Tongue (tissue), 2 donors: ENCODE measurements around the gene PTK7. TPM values are rescaled to one million over a fixed set of nuclear protein-coding genes. Genes with fewer than 3 reads are reported as not detected.
A peak's percentile ranks its signal among the peaks of the same experiment; 100 is the strongest.

Source experiments
- DNase-seq: peaks from one replicate; pipeline ENCODE4 v3.0.0-alpha.2; 2015
- total RNA-seq: library from RNA; depleted of rRNA; stranded (reverse); fragments of >200 nt; gene quantifications from one replicate; pipeline ENCODE4 v1.2.3, GENCODE V29; 2014

Gene PTK7
- total RNA-seq, 1 donor from 2014 or later = 67.8 TPM

- DNase-seq = peak; percentile 13
Measured at GRCh38 chr6:43180985-43181384, 104.9 kb downstream of the PTK7 start.

DNA sequence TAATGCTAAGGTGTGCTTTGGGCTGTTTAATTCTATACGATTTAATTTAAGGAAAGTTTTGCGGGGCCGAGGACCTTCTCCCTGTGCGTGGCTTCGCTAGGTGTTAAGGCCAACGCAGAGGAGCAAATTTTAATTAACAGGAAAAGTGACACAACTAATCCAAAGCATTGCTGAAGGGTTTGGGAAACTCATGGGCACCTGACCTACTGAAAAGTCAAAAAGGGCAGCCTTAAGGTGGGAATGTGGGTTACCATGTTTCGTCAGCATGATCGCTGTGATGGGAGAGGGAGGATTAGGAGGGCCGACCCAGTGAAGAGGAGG lies 105.5 kb downstream of the PTK7 start:
- no peak for DNase-seq

GRCh38 chr6:43181942-43182860 lies 106.1 kb downstream of the PTK7 start, which contains the start of gene CUL9:
TSS of gene CUL9 (plus strand) at chr6:43182196. CDS start at chr6:43184311, 2,115 bp downstream.
- DNase-seq = peak; percentile 90

DNA sequence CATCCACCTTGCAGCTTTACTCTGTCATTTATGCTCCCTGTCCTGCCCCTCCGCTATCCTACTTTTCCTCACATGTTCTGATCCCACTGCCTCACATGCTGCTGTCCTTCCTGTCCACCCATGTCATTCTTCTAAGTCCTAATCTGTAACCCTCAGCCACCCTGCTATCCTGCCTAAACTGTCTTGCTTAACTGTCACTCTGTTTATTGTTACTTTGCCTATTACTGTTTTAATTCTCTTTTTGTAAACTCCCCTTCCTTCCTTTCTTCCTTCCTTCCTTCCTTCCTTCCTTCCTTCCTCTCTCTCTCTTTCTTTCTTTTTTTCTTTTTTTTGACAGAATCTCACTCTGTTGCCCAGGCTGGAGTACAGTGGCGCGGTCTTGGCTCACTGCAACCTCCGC lies 107.3 kb downstream of the PTK7 start:
- no peak for DNase-seq

DNA sequence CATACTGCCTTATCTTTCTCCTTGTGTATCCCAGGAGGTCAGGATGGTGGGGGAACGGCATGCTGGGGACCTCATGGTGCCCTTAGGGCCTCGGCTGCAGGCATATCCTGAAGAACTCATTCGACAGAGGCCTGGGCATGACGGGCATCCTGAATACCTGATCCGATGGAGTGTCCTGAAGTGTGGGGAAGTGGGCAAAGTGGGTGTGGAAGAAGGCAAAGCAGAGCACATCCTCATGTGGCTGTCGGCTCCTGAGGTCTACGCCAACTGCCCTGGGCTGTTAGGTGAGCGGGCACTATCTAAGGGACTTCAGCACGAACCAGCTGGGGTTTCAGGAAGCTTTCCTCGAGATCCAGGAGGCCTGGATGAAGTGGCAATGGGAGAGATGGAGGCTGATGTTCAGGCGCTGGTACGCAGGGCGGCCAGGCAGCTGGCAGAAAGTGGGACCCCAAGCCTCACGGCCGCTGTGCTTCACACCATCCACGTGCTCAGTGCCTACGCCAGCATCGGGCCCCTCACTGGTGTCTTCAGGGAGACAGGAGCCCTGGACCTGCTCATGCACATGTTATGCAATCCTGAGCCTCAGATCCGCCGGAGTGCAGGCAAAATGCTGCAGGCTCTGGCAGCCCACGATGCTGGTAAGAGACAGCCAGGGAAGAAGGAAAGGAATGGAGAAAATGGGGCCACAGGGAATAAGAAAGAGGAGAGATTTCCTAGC lies 108.3 kb downstream of the PTK7 start:
- DNase-seq = no peak

- DNase-seq = no peak
Measured at GRCh38 chr6:43185391-43185985, 109.4 kb downstream of the PTK7 start.

GRCh38 chr6:43186019-43186418 lies 109.9 kb downstream of the PTK7 start:
- DNase-seq = no peak

DNA sequence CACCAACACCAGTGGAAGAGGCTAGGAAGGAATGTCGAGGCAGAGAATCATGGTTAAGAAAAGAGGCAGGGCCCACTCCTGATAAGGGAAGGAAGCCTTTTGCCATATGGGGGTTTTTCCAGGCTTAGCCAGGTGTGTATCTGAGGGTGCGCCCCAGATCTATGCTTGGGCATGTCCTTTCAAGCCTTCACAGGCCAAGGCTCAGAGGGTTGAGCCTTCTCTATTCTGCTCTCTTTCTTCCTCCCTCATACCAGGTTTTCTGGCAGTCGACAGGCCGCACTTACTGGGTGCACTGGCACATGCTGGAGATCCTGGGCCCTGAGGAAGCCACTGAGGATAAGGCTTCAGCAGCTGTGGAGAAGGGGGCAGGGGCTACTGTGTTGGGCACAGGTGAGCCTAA lies 110.6 kb downstream of the PTK7 start:
- DNase-seq = no peak

DNA sequence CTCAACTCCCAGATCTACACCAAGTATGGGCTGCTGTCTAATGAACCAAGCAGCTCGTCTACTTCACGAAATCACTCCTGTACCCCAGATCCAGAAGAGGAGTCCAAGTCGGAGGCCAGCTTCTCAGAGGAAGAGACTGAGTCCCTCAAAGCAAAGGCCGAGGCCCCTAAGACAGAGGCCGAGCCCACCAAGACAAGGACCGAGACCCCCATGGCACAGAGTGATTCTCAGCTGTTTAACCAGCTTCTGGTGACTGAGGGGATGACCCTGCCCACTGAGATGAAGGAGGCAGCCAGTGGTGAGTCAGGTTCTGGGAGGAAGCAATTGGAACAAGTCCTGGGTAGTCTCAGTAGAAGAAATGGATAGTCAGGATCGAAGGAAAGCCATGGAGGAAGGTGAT lies 111.7 kb downstream of the PTK7 start:
- no peak for DNase-seq

DNA sequence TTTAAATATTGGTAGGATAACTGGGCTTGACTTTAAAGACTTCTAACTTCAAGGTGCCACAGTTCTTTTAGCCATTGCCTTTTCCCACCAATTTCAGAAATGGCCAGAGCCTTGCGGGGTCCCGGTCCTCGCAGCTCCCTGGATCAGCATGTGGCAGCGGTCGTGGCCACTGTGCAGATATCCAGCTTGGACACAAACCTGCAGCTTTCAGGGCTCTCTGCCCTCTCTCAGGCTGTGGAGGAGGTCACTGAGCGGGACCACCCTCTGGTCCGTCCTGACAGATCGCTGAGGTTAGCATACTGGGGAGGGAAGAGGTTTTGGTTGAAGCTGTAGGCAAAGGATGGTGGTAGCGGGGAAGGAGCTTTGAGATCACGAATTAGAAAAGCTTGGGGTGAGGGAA lies 112.3 kb downstream of the PTK7 start:
- DNase-seq = no peak

- DNase-seq = no peak
Measured at GRCh38 chr6:43189776-43190304, 113.7 kb downstream of the PTK7 start.

DNA sequence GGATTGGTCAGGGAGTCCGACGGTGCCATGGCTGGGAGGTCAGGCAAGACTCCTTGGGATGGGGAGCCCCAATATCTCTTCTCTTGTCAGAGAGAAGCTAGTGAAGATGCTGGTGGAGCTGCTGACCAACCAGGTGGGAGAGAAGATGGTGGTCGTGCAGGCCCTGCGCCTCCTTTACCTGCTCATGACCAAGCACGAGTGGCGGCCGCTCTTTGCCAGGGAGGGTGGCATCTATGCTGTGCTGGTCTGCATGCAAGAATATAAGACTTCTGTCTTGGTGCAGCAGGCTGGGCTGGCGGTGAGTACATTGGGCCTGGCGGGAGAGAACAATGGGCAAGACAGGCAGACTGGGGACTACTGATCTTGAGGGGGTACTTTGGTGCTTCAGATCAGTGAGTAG lies 116.8 kb downstream of the PTK7 start:
- DNase-seq = no peak

DNA sequence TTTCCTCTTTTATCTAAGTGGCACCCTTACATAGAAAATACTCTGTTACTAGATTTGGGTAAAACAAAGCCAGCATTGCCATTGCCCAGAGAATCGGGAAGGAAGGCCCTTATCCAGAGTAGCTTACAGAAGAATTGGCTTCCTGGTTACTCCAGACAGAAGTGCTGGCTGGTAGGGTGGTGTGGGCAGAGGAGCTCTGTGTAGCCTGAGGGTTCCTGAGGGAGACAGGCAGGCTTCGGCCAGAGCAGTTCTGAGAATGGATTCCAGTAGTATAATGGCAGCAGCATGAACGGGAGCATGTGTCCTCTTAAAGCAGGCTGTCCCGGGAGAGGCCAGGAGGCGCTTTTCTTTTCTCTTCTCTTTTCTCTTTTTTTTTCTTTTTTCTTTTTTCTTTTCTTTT lies 117.8 kb downstream of the PTK7 start:
- no peak for DNase-seq

DNA sequence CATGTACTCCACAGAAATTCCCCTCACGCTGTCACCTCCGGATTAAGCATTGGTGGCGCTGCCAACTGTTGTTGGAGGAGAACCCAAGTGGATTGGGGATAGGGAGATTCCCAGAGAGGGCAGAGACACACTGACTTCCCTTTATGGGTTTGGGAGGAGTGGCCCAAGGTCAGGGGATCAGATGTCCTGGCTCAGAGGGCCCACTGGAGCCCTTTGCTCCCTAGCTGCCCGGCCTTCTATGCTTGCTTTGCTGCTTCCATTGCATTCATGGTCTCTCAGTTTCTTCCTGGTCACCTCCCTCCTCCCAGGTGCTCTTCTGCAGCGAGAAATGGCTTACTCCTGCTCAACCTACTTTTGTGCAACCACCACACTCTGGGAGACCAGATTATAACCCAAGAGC lies 120.2 kb downstream of the PTK7 start:
- DNase-seq = no peak

DNA sequence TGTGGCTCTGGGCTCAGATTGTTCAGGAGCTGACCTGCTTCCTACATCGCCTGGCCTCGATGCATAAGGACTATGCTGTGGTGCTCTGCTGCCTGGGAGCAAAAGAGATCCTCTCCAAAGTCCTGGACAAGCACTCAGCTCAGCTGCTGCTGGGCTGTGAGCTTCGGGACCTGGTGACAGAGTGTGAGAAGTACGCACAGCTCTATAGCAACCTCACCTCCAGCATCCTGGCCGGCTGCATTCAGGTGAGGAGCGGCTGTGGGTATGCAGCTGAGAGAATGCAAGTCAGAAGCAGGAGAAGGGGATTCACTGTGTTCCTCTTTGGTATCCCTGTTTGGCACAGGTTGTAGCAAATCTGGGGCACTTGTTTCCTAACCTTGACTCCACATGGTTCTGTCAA lies 123.8 kb downstream of the PTK7 start:
- no peak for DNase-seq

DNA sequence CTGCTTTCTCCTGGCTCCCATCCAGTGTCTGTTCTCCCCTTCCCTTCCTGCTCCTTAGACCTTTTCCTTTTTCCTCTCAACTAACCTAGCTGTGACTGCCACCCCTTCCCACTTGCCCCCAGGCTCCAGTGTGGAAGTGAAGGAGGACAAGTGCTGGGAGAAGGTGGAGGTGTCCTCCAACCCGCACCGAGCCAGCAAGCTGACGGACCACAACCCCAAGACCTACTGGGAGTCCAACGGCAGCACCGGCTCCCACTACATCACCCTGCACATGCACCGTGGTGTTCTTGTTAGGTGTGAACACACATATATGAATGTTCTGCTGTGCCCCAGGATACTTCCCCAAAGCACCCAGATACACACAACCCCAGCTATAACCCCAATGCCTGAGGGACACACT lies 124.4 kb downstream of the PTK7 start:
- no peak for DNase-seq

- DNase-seq = no peak
Measured at GRCh38 chr6:43202451-43202850, 126.3 kb downstream of the PTK7 start.

DNA sequence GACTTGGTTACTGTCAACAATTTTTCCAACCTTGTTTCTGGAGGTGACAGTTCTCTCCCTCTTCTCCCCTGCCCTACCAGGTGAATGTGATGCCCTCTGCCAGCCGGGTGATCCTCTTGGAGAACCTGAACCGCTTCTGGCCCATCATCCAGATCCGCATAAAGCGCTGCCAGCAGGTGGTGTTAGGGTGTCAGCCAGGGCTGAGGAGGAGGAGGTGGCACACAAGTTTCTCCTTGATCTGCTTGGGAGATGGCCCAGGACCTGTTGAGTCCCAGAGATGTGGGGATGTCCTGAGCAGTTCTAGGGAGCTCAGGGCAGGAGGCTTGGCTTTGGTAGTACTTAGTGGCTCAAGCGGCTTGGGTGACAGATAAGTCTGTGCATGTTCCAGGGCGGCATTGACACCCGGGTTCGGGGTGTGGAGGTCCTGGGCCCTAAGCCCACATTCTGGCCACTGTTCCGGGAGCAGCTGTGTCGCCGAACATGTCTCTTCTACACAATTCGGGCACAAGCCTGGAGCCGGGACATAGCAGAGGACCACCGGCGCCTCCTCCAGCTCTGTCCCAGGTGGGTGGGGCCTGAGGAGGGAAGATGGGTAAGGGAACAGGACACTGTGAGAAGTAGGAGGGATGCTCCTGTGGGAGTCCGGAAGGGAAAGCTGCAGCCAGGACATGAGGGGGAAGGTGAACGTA lies 127.1 kb downstream of the PTK7 start:
- no peak for DNase-seq

DNA sequence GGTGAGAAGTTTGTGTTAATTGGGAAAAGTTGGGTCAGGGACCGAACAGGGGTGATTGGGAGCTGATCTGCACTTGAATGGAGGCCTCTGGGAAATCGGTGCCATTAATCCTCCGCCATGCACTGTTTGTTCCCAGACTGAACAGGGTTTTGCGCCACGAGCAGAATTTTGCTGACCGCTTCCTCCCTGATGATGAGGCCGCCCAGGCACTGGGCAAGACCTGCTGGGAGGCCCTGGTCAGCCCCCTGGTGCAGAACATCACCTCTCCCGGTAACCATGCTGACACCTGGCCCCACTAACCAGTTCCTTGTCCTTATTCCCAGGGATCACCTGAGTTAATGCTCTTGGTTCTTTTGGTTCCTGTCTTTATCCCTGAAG lies 127.6 kb downstream of the PTK7 start:
- no peak for DNase-seq

- DNase-seq = no peak
Measured at GRCh38 chr6:43204271-43205105, 128.4 kb downstream of the PTK7 start.

GRCh38 chr6:43205849-43206248 lies 129.7 kb downstream of the PTK7 start:
- DNase-seq = no peak

GRCh38 chr6:43207286-43207685 lies 131.2 kb downstream of the PTK7 start:
- DNase-seq = no peak
